ENCODE measurements around the gene PLAAT2. TPM values are rescaled to one million over a fixed set of nuclear protein-coding genes. Genes with fewer than 3 reads are reported as not detected.

Gene PLAAT2
- total and polyA plus RNA-seq, 2 experiments from 2014 or later = 0.77 to 1.9 TPM

DNA sequence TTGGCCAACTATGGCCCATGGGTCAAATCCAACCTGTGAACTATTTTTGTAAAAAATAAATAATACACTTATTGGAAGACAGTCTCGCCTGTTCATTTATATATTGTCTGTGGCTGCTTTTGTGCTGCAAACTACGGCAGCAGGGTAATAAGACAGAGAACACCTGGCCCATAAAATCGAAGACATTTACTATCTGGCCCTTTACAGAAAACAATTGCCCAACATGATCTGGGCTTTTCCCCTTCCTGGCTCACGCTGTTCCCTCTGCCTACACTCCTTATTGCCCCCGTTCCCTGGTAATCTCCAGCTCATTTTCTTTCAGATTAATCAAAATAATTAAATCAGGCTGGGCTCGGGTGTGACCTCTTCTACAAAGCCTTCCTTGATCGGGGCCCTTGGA, 5.6 kb downstream of the PLAAT2 start:
- no peaks in the 10 kb centered on the region for H3K27me3 ChIP-seq
- H3K4me3 ChIP-seq = no peak overlapping the region
- no peaks in the 10 kb centered on the region for H3K9me3 ChIP-seq (ENCODE audit: low read depth)
- DNase-seq (ENCODE audit: low spot score) = no peak
- no peaks in the 10 kb centered on the region for H3K79me2 ChIP-seq
- H2AFZ ChIP-seq = no peak overlapping the region
- H3K27ac ChIP-seq = no peak overlapping the region
- TF ChIP-seq, protein P1, sequence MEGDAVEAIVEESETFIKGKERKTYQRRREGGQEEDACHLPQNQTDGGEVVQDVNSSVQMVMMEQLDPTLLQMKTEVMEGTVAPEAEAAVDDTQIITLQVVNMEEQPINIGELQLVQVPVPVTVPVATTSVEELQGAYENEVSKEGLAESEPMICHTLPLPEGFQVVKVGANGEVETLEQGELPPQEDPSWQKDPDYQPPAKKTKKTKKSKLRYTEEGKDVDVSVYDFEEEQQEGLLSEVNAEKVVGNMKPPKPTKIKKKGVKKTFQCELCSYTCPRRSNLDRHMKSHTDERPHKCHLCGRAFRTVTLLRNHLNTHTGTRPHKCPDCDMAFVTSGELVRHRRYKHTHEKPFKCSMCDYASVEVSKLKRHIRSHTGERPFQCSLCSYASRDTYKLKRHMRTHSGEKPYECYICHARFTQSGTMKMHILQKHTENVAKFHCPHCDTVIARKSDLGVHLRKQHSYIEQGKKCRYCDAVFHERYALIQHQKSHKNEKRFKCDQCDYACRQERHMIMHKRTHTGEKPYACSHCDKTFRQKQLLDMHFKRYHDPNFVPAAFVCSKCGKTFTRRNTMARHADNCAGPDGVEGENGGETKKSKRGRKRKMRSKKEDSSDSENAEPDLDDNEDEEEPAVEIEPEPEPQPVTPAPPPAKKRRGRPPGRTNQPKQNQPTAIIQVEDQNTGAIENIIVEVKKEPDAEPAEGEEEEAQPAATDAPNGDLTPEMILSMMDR (IDR thresholded peaks at IDR 0.05; ENCODE audit: poor library complexity) = no peak
- TF ChIP-seq EZH2 (IDR thresholded peaks at IDR 0.05; ENCODE audit: borderline replicate concordance) (no peak), EZH2phosphoT487 (IDR thresholded peaks at IDR 0.05; ENCODE audit: low read depth, severe bottlenecking, unreplicated experiment) (no peak)
- 63% methylated on average over 7 of the region's 7 CpGs for WGBS (ENCODE audit: low lambda C conversion rate, missing lambda C conversion rate)
- no peaks in the 10 kb centered on the region for H4K20me1 ChIP-seq (ENCODE audit: insufficient read depth, poor library complexity, severe bottlenecking)
- peaks cover 5% of the 10 kb centered on the region for H3K4me1 ChIP-seq (ENCODE audit: insufficient read depth)
- no peaks in the 10 kb centered on the region for H3K9me2 ChIP-seq (replicated peaks; ENCODE audit: insufficient read depth)
- no peaks in the 10 kb centered on the region for H3K36me3 ChIP-seq (replicated peaks; ENCODE audit: insufficient read depth, low read depth)
- H3K4me2 ChIP-seq = no peak overlapping the region

DNA sequence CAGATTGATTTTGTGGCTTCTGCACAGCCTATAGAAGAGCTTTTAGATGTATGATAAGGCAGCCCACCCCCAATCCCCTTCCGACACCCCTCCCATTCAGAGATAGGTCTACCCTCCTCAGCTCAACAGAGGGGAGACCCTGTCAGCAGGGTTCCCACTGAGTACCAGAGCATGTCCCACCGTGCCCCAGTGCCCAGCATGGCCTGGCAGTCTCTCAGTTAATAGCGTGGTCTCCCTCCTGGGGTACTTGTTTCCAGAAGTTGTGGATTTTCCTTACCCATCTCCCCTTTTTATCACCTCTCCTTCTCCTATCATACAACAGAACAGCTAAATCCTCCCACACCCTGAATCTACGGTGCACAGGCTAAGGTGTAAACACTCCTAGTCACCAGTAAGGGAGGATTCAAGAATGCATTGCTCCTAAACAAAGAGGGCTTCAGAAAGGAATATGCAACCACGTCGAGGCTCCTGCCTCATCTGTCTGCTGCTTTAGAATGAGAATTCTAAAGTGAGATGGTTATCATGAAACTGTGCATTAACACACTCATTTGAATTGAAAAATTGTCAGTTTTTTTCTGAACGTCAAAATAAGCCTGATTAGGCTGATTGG, 6.7 kb downstream of the PLAAT2 start:
- Histone ChIP-seq H3K9me3 (ENCODE audit: low read depth) (no peaks in the 10 kb centered on the region), H3K27me3 (no peaks in the 10 kb centered on the region), H3K4me3 (no peak overlapping the region), H4K20me1 (ENCODE audit: insufficient read depth, poor library complexity, severe bottlenecking) (no peaks in the 10 kb centered on the region), H3K79me2 (no peaks in the 10 kb centered on the region), H3K4me1 (ENCODE audit: insufficient read depth) (peaks cover 5% of the 10 kb centered on the region), H3K36me3 (replicated peaks; ENCODE audit: insufficient read depth, low read depth) (no peaks in the 10 kb centered on the region), H2AFZ (no peak overlapping the region), H3K4me2 (no peak overlapping the region), H3K9me2 (replicated peaks; ENCODE audit: insufficient read depth) (no peaks in the 10 kb centered on the region), H3K27ac (no peak overlapping the region)
- TF ChIP-seq, protein P1 (IDR thresholded peaks at IDR 0.05; ENCODE audit: poor library complexity) = no peak
- TF ChIP-seq EZH2phosphoT487 (IDR thresholded peaks at IDR 0.05; ENCODE audit: low read depth, severe bottlenecking, unreplicated experiment) = no peak
- TF ChIP-seq EZH2 (IDR thresholded peaks at IDR 0.05; ENCODE audit: borderline replicate concordance) = no peak
- 65% methylated on average over 7 of the region's 7 CpGs for WGBS (ENCODE audit: low lambda C conversion rate, missing lambda C conversion rate)
- no peak for DNase-seq (ENCODE audit: low spot score)

DNA sequence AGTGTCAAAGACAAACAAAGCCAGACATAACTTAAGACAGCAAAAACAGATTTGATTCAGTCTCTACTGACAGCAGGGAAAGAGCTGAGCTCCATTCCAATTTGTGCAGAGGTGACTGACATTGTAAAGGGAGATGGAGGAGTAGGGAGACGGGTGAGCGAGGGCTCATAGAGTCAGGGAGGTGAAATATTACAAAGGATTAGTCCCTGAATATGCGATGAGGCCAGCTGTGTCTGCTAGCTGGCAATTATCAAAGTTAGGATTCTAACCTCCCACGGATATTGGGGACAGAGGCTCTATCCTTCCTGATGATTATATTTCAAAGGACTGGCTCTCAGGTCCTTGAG, 8.3 kb downstream of the PLAAT2 start:
- H3K4me2 ChIP-seq = no peak overlapping the region
- WGBS (ENCODE audit: low lambda C conversion rate, missing lambda C conversion rate) = 56% methylated on average over 4 of the region's 4 CpGs

More for the DNA sequence above, 8.3 kb downstream of the PLAAT2 start:
- Histone ChIP-seq H3K4me1 (ENCODE audit: insufficient read depth) (peaks cover 5% of the 10 kb centered on the region), H3K27me3 (no peaks in the 10 kb centered on the region), H3K27ac (no peak overlapping the region), H3K9me3 (ENCODE audit: low read depth) (no peaks in the 10 kb centered on the region), H3K9me2 (replicated peaks; ENCODE audit: insufficient read depth) (no peaks in the 10 kb centered on the region), H3K36me3 (replicated peaks; ENCODE audit: insufficient read depth, low read depth) (no peaks in the 10 kb centered on the region), H3K4me3 (no peak overlapping the region), H2AFZ (no peak overlapping the region), H4K20me1 (ENCODE audit: insufficient read depth, poor library complexity, severe bottlenecking) (no peaks in the 10 kb centered on the region), H3K79me2 (no peaks in the 10 kb centered on the region)
- TF ChIP-seq, protein P1 (IDR thresholded peaks at IDR 0.05; ENCODE audit: poor library complexity) = no peak
- DNase-seq (ENCODE audit: low spot score) = no peak

Data from hepatocyte (in vitro differentiated cells).